OCI-M2 (cell line): ENCODE data around the gene L3MBTL4.
"Not testable (repeated sequence)": the region's sequence is repeated elsewhere in the genome, so short reads cannot be mapped to it uniquely, and the experiment has no call there.

Source experiments
- DNase-seq: peaks from one replicate; lab custom pipeline; 2025; ENCODE audit not compliant: unreplicated experiment; lab: John Stamatoyannopoulos, UW

L3MBTL4 gene

GRCh38 chr18:6406910-6407470 lies 7.7 kb downstream of the L3MBTL4 start:
- DNase-seq, result no peak

GRCh38 chr18:6406075-6406909 lies 8.4 kb downstream of the L3MBTL4 start:
- no peak for DNase-seq

- DNase-seq, result no peak
Observed at GRCh38 chr18:6405237-6406074, 9.3 kb downstream of the L3MBTL4 start.

GRCh38 chr18:6404834-6405233 lies 9.9 kb downstream of the L3MBTL4 start:
- no peak for DNase-seq

GRCh38 chr18:6401687-6402086 lies 13.0 kb downstream of the L3MBTL4 start:
- DNase-seq, result no peak

- DNase-seq, result no peak
Observed at GRCh38 chr18:6399776-6400175, 14.9 kb downstream of the L3MBTL4 start.

GRCh38 chr18:6397931-6398566 lies 16.7 kb downstream of the L3MBTL4 start:
- no peak for DNase-seq

GRCh38 chr18:6396847-6397246 lies 17.9 kb downstream of the L3MBTL4 start:
- DNase-seq, result no peak

GRCh38 chr18:6396276-6396675 lies 18.4 kb downstream of the L3MBTL4 start:
- no peak for DNase-seq

- DNase-seq, result no peak
Observed at GRCh38 chr18:6389005-6389404, 25.7 kb downstream of the L3MBTL4 start.

GRCh38 chr18:6382963-6383362 lies 31.7 kb downstream of the L3MBTL4 start:
- DNase-seq, result no peak

- not testable (repeated sequence) for DNase-seq
Observed at GRCh38 chr18:6377473-6377872, 37.2 kb downstream of the L3MBTL4 start.

GRCh38 chr18:6376433-6377229 lies 38.1 kb downstream of the L3MBTL4 start:
- DNase-seq, result no peak

GRCh38 chr18:6374935-6375529 lies 39.7 kb downstream of the L3MBTL4 start:
- DNase-seq, result no peak

- no peak for DNase-seq
Observed at GRCh38 chr18:6374340-6374739, 40.4 kb downstream of the L3MBTL4 start.

- DNase-seq, result no peak
Observed at GRCh38 chr18:6373187-6373586, 41.5 kb downstream of the L3MBTL4 start.

GRCh38 chr18:6370886-6371635 lies 43.6 kb downstream of the L3MBTL4 start:
- DNase-seq, result no peak

- no peak for DNase-seq
Observed at GRCh38 chr18:6370410-6370809, 44.3 kb downstream of the L3MBTL4 start.

- DNase-seq, result no peak
Observed at GRCh38 chr18:6368017-6368416, 46.7 kb downstream of the L3MBTL4 start.
